Ishikawa (cell line): Measurements from ENCODE around the gene RNF125.

Experiments
- CEBPB ChIP-seq: IDR thresholded peaks from 2 replicates; pipeline ENCODE4 v1.6.1; 2012
- EGR1 ChIP-seq: IDR thresholded peaks from 2 replicates; pipeline ENCODE4 v1.6.1; 2012
- EP300 ChIP-seq: IDR thresholded peaks from 2 replicates; pipeline ENCODE4 v1.6.1; 2012; ENCODE audit warnings: borderline replicate concordance
- FOXM1 ChIP-seq: IDR thresholded peaks from 2 replicates; pipeline ENCODE4 v1.6.1; 2012; ENCODE audit warnings: low read depth, borderline replicate concordance
- TAF1 ChIP-seq: IDR thresholded peaks from 2 replicates; pipeline ENCODE4 v1.6.1; 2012; ENCODE audit warnings: low read depth, mild to moderate bottlenecking
- TF ChIP-seq, protein P1 (sequence below): IDR thresholded peaks from 2 replicates; pipeline ENCODE4 v1.6.1; 2012
- TF ChIP-seq, protein P2 (sequence below): IDR thresholded peaks from 2 replicates; pipeline ENCODE4 v1.6.1; 2012; ENCODE audit warnings: low read depth, mild to moderate bottlenecking

DNA sequence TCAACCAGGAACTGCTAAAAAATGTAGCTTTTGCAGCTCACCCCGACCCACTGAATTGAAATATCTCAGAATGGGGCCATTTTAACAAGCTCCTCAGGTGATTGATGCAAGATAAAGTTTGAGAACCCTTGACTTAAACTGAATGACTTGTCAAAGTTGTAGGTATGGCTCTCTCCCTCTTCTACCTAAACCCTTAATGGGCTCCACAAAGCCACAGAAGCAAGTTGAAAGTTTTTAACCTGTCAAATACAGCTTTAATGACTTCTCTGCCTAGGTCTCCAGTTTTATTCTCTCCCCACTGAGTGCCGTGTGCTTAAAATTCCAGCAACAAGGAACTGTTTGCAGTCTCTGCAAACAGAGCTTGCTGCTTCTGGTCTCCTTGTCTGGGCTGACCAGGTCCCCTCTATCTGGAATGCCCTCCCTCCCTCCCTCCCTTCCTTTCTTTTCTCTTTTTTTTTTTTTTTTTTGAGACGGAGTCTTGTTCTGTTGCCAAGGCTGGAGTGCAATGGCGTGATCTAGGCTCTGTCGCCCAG lies 19.7 kb upstream of the RNF125 start:
- no peak for TF ChIP-seq EGR1
- TF ChIP-seq, protein P1, sequence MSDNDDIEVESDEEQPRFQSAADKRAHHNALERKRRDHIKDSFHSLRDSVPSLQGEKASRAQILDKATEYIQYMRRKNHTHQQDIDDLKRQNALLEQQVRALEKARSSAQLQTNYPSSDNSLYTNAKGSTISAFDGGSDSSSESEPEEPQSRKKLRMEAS: no peak
- no peak for TF ChIP-seq TAF1
- no peak for TF ChIP-seq FOXM1
- TF ChIP-seq CEBPB: no peak
- TF ChIP-seq EP300: no peak
- TF ChIP-seq, protein P2, sequence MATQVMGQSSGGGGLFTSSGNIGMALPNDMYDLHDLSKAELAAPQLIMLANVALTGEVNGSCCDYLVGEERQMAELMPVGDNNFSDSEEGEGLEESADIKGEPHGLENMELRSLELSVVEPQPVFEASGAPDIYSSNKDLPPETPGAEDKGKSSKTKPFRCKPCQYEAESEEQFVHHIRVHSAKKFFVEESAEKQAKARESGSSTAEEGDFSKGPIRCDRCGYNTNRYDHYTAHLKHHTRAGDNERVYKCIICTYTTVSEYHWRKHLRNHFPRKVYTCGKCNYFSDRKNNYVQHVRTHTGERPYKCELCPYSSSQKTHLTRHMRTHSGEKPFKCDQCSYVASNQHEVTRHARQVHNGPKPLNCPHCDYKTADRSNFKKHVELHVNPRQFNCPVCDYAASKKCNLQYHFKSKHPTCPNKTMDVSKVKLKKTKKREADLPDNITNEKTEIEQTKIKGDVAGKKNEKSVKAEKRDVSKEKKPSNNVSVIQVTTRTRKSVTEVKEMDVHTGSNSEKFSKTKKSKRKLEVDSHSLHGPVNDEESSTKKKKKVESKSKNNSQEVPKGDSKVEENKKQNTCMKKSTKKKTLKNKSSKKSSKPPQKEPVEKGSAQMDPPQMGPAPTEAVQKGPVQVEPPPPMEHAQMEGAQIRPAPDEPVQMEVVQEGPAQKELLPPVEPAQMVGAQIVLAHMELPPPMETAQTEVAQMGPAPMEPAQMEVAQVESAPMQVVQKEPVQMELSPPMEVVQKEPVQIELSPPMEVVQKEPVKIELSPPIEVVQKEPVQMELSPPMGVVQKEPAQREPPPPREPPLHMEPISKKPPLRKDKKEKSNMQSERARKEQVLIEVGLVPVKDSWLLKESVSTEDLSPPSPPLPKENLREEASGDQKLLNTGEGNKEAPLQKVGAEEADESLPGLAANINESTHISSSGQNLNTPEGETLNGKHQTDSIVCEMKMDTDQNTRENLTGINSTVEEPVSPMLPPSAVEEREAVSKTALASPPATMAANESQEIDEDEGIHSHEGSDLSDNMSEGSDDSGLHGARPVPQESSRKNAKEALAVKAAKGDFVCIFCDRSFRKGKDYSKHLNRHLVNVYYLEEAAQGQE: no peak
